ENCODE results near the gene HLA-DRA.
"Not testable (repeated sequence)": the region's sequence is repeated elsewhere in the genome, so short reads cannot be mapped to it uniquely, and the experiment has no call there.

HLA-DRA gene

DNA sequence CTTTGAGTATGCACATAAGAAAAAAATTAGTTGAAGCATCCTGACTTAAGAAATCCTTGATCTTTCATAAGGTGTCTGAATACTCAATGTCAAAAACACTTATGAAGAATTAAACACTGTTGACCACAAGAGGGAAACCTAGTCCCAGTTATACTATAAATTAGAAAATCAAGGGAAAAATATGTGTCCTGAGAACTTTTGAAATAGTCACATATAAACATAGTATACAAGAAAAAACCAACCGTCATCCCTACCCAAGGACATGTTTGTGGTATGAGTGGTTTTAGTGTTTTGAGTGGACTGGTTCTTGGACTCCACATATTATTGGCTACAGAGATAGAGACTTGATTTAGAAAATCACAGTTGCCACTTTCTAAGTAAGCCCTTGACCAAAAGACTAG lies 7.6 kb upstream of the HLA-DRA start:
- DNase-seq, result no peak

DNA sequence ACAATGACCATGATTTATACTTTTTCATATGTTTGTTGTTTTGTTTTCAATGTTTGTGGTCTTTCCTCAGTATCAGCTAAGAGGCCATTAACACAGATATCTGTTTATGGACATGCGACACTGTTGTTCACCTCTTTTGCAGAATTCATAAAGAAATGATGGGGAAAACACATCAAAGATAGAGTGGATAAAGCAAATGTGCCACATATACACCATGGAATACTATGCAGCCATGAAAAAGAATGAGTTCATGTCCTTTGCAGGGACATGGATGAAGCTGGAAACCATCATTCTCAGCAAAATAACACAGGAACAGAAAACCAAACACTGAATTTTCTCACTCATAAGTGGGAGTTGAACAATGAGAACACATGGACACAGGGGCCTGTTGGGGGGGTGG lies 5.7 kb upstream of the HLA-DRA start:
- not testable (repeated sequence) for DNase-seq

DNA sequence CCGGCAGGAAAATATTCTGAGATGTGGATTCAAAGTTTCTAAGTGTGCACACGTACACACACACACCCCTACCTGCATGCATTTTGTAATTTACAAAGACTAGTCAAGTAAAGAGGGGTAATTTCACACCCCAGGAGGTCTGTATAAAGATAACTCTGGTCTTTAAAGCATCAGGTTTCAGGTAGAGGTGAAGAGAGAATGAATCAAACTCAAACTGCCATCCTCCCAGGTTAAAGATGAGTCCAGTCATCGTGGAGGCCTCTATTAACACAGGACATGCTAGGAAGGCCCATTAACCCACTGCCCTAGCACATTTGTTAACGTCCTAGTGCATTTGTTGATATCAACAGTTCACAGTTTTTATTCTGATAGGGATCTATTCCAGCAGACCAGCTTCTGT lies 3.5 kb upstream of the HLA-DRA start:
- no peak for DNase-seq

DNA sequence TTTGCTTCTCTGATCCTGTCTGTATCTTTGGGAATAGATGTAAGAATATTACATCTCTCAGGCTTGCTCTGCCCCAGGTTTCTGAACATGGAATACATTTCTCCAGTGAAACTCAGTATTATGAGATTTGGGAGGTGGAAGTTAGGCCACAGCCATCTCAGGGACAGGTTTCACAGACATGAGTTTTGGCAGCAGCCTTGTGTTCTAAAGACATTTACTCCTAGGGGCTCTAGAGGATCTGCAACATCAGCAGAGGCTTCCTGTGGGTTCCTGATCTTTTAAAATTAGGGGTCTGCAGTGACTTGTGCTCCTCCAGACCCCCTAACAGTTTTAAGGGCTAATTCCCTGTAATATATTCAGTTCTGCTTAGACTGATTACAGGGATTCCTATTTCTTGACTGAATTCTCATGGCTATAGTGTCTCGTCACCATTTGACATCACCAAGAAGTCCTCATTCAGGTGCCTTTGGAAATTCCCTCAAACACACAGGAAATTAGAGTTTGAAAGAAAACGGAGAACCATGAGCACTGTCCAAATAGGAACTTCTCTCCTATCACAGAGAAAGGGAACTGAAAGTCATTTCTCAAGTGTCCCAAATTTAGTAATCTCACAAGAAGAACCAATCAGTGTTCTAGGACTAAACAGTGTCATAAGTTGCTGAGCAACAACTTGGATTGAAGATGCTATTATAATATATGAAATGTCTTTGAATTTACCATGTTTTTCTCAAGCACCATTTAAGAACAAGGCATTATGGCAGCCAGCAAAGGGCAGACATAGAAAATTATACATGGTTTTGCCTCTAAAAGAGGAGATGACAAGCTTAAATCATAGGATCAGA lies 2.5 kb upstream of the HLA-DRA start:
- DNase-seq, result no peak

DNA sequence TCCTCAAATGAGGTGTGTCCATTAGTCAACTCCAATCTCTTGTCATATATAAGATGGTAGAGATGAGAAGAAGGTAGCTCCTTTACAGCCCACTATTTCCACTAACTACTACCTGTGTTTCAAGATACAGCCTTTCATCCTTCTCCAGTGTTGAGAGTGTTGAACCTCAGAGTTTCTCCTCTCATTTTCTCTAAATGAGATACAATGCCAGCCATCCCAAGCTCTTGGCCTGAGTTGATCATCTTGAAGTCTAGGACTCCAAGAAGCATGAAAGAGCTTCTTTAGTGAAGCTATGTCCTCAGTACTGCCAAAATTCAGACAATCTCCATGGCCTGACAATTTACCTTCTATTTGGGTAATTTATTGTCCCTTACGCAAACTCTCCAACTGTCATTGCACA lies 548 bp upstream of the HLA-DRA start:
- no peak for DNase-seq

DNA sequence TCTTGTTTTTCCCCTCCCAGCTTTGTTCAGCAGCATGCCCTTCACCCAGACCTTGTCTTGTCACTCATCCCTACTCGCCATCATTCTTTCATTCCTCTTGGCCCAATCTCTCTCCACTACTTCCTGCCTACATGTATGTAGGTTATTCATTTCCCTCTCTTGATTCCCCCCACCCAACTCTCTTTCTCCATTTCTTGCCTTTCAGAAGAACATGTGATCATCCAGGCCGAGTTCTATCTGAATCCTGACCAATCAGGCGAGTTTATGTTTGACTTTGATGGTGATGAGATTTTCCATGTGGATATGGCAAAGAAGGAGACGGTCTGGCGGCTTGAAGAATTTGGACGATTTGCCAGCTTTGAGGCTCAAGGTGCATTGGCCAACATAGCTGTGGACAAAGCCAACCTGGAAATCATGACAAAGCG lies 2.6 kb downstream of the HLA-DRA start:
- no peak for DNase-seq

DNA sequence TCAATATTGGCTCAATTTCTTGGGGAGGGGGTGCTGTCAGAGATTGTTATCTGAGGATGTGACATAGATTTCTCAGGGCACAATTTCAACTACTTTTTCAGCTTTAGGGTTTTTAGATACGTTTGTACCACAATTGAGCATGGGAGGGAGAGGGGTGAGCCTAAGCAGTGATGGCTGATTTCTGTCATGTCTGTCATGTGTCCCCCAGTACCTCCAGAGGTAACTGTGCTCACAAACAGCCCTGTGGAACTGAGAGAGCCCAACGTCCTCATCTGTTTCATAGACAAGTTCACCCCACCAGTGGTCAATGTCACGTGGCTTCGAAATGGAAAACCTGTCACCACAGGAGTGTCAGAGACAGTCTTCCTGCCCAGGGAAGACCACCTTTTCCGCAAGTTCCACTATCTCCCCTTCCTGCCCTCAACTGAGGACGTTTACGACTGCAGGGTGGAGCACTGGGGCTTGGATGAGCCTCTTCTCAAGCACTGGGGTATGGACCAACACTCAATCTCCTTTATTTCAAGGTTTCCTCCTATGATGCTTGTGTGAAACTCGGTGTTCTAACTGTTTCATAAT lies 3.4 kb downstream of the HLA-DRA start:
- no peak for DNase-seq

DNA sequence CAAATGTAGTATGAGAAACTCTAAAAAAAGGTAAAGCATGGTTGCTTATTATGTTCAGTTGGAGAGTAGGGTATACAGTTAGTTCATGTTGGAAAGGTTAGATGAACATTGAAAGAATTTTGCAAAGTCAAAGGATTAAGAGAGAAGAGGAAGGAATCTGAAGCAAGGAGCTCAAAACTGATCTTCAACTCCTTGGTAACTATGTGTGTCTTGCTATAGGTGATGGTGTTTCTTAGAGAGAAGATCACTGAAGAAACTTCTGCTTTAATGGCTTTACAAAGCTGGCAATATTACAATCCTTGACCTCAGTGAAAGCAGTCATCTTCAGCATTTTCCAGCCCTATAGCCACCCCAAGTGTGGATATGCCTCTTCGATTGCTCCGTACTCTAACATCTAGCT lies 4.7 kb downstream of the HLA-DRA start:
- no peak for DNase-seq

DNA sequence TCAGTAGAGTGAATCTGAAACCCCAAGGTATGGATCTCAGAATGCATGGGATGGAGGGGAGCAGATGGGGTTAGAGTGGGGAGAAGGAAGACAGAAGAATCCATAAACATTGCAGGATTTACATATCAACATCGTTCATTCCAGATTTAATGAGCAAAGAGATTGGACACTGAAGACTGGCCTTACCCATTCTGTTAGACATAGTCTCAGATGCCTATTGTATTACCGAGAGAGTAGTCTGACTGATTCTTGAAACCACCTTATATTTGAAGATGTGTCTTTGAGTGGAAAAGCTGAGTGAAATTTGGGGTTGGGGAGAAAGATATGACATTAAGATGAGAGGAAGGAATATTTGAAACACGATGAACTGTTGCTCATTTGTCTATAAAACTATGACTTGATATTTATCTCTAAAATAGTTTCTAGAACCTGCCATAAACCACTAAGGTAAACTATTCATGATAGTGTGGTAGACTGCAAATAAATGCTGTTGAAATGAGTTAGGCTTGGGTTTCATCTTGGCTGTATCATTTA lies 5.7 kb downstream of the HLA-DRA start:
- no peak for DNase-seq

DNA sequence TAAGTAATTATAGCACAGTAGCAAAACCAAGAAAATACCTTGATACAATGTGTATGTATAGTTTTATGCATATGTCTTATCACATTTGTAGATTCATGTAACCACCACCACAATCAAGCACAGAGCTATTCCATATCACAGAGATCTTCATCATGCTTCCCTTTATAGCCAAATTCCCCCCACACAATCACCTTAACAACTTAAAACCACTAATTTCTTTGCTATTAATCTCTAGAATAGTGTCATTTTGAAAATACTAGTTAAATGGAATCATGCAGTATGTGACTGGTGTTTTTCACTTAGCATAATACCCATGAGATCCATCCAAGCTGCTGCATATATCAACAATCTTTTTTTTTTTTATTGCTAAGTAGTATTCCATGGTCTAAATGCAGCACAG lies 8.2 kb downstream of the HLA-DRA start:
- no peak for DNase-seq

DNA sequence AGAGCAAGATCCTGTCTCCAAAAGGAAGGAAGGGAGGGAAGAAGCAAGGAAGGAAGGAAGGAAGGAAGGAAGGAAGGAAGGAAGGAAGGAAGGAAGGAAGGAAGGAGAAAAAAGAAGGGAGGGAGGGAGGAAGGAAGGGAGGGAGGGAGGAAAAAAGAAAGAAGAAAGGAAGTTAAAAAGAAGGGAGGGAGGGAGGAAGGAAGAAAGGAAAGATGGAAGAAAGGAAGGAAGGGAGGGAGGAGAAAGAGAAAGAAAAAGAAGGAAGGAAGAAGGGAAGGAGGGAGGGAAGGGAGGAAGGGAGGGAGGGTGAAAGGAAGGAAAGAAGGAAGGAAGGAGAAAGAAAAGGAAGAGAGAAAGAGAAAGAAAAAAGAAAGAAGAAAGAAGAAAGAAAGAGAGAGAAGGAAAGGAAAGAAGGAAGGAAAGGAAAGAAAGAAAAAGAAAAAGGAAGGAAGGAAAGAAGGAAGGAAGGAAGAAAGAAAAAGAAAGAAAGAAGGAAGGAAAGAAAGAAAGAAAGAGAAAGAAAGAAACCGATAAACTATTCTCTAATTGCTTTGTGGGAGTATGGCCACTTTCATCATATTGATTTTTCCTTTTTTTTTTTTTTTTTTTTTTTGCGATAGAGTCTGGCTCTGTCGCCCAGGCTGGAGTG lies 9.5 kb downstream of the HLA-DRA start:
- no peak for DNase-seq

DNA sequence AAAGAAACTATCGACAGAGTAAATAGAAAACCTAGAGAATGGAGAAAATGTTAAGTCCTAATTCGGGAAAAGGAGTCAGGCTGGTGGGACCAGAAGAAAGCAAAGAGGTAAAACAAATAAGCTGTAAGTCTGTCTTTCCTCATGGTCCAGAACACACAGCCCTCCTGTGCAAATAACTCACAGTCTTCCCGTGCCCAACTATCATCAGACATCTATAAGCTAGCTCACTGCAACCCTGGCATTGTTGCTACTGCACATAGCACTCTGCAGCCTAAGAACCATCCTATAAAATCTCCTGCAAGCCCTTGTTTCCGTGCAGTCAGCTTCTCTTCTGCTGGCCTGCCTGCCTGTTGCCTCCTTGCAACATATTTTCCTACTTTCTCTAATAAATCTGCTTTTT lies 17.4 kb downstream of the HLA-DRA start:
- DNase-seq, result no peak

DNA sequence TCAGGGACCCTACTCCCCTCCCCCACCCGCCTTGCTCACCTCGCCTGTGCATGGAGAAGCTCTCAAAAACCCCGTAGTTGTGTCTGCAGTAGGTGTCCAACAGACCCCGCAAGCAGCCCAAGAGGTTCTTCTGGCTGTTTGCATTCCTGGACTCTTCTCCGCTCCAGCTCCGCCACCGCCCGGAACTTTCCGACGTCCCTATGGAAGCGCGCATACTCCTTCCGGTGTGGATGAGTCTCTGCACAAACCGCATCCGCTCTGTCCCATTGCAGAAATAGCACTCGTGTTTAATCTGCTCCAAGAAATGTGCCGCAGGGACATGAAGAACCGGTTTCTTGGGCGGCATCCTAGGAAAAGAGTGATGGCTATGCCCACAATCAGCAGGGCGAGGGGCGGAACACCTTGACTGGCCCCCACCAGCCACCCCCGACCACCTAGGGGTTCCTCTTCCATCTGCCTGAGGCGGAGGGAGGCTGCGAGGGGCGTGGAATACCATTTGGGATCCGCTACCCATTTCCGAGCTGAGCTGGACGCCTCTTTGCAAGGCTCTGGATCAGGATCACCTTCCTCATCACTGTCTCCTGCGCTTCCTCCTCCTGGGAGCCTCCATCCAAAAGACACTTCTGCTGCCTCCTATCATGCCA lies 20.2 kb downstream of the HLA-DRA start:
- no peak for DNase-seq

DNA sequence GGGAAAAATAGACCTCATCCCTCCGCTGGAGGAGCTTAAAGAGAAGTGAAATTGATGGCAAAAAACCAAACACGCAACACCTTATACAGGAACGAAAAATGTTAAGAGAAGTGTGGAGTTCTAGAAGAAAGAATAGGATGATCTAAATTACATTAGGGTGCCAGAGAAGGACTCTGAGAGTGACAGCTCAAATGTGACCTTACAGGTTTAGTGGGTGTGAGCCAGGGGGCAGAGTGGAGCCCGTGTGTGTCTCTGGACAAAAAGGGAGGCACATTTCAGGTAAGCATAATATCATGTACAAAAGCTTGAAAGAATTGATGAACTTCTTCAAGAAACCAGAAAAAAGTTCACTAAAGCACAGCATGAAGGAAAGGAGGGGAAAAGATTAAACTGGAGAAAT lies 20.8 kb downstream of the HLA-DRA start:
- no peak for DNase-seq

DNA sequence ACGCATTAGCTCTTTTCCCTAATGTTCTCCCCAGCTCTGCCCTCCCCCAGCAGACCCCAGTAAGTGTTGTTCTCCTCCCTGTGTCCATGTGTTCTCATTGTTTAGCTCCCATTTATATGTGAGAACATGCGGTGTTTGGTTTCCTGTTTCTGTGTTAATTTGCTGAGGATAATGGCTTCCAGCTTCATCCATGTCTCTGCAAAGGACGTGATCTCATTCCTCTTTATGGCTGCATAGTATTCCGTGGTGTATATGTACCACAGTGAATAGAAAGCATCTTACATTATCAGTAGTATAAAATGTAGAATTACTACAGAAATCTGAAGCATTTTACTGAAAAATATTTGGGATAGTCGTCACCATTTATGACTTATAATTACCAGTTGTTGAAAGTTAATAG lies 21.8 kb downstream of the HLA-DRA start:
- DNase-seq, result no peak

DNA sequence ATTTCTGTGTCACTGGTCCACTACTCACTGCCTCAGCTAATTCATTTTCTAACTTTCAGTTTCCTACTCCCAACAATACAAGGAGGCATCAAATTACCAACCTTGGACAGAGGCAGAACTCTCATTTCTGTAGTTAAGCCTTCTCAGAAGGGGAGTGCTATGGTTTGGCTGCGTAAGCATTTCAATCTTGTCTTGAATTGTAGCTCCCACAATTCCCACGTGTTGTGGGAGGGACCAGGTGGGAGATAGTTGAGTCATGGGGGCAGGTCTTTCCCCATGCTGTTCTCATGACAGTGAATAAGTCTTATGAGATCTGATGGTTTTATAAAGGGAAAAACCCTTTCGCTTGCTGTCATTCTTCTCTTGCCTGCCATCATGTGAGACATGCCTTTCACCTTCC lies 22.9 kb downstream of the HLA-DRA start:
- DNase-seq, result no peak

DNA sequence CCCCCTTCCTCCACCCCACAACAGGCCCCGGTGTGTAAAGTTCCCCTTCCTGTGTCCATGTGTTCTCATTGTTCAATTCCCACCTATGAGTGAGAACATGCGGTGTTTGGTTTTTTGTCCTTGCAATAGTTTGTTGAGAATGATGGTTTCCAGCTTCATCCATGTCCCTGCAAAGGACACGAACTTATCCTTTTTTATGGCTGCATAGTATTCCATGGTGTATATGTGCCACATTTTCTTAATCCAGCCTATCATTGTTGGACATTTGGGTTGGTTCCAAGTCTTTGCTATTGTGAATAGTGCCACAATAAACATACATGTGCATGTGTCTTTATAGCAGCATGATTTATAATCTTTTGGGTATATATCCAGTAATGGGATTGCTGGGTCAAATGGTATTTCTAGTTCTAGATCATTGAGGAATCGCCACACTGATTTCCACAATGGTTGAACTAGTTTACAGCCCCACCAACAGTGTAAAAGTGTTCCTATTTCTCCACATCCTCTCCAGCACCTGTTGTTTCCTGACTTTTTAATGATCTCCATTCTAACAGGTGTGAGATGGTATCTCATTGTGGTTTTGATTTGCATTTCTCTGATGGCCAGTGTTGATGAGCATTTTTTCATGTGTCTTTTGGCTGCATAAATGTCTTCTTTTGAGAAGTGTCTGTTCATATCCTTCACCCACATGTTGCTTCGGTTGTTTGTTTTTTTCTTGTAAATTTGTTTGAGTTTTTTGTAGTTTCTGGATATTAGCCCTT lies 28.2 kb downstream of the HLA-DRA start:
- DNase-seq, result not testable (repeated sequence)

DNA sequence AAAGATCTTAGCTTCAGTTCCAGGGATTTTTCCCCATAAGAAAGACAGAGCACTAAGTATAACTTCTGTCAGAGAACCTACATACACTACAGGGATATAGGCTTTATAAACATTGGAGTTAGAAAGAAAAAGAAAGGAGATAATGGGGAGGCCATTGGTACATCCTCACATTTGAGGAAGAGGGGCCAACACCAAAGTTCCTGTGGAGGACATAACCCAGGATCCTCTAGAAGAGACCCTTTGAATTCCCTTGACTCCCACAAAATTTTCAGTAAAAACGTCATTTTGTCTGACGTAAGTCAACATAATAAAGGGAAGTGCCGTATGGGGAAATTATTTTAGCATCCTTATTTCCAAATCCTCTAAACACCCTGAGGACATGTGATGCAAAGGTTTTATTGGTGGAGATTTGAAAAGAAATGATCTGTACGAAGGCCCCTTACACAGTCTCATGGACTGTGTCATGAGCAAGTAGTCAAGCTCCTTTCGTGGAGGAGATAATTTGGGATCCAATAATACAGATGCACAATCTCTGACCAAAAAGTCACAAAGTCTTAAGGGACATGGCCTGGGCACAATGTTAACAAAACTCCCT lies 33.2 kb downstream of the HLA-DRA start:
- no peak for DNase-seq

DNA sequence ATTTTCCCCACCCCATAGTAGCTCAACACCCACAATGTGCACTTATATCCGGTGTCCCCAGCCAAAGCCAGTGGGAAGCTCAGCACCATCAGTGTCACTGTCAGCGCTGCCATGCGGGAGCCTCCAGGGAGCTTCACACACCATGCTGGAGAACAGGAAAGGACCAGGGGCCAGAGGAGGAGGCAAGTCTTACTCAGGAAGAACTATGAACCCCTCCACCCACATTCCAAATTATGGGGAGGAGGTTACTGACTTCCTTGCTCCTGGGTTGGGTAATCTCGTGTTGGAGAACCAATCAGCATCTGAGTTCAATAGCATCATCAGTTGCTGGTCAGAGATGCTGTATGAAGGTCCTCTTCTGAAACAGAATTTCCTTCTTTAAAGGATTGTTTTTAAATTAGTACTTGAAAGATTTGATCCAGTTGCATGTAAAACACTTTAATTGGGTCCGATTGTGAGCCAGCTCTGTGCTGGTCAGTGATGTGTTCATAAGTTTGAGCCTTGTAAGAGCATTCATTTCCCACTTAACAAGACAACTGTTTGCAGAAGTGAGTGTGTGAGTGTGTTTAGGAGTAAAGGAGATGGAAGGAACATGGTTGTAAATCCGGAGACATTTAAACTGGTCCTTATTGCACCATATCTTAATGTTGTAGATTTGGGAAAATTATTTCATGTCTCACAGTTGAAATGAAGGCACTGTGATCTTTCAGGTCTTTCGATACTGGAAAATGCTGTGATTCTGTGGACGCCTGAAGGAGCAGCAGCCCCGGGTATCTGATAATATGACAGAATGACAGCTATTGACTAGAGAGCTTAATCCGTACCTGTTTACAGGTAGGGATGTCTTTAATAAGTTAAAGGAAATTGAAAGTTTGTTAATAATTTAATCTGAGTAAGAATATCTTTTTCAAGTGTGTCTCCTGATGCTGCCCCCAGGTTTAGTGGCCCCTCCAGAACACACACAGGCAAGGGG lies 34.0 kb downstream of the HLA-DRA start:
- peak; percentile 1 for DNase-seq

DNA sequence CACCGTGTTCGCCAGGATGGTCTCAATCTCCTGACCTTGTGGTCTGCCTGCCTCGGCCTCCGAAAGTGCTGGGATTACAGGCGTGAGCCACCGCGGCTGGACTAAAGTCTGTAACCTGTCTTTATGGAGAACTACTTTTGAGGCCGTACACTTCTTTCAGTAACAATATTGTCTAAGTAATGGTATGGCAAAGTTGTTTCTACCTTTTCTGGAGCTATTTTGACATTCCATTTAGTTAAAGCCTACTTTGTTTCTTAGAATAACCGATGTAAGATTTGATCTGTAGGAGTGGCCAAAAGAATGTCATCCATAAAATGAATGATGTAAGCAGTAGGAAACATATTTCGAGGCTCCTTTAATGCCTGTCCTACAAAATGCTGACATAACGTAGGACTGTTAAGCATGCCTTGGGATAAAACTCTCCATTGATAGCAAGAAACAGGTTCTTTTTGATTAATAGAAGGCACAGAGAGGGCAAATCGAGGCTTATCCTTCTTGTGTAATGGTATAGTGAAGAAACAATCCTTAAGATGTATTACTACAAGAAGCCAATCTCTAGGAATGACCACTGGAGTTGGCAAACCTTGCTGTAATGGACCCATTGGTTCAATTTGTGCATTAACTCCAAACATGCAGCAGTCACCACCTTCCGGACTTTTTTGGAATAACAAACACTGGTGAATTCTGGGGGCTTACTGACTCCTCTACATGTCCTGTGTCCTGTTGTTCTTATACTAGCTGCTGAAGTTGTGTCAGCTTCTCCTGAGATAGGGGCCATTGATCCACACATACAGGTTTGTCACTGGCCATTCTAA lies 35.9 kb downstream of the HLA-DRA start:
- DNase-seq, result no peak
